K562 (cell line): ENCODE data around the gene TBX6. TPM values are rescaled to one million over a fixed set of nuclear protein-coding genes. Genes with fewer than 3 reads are reported as not detected.
A peak's percentile ranks its signal among the peaks of the same experiment; 100 is the strongest.

Source experiments
- CREBBP ChIP-seq: IDR thresholded peaks from one replicate; pipeline ENCODE4 v1.6.1; 2012; ENCODE audit warnings: low read depth, mild to moderate bottlenecking, control low read depth, inconsistent platforms, low read length
- GABPB2 ChIP-seq: fragments of 250-450 bp; sonication (Bioruptor Pico); conservative IDR thresholded peaks from 2 replicates; pipeline ENCODE4 v1.5.1; 2021; ENCODE audit warnings: mild to moderate bottlenecking
- HIVEP1 ChIP-seq: fragments of 250-450 bp; sonication (Bioruptor Pico); IDR thresholded peaks from 2 replicates; pipeline ENCODE4 v1.4.0; 2020; ENCODE audit warnings: mild to moderate bottlenecking
- LCOR ChIP-seq: sonication (generic); formaldehyde crosslinking; IDR thresholded peaks from 2 replicates; pipeline ENCODE4 v1.8.0; 2022; ENCODE audit warnings: mild to moderate bottlenecking, missing genetic modification reagents
- POLR2B ChIP-seq: fragments of 450-650 bp; IDR thresholded peaks from 2 replicates; pipeline ENCODE4 v1.6.1; 2018; ENCODE audit warnings: low read depth; ENCODE audit not compliant: partially characterized antibody
- RFX7 ChIP-seq: fragments of 250-450 bp; sonication (Bioruptor Pico); IDR thresholded peaks from 2 replicates; pipeline ENCODE4 v1.5.1; 2021; ENCODE audit warnings: mild to moderate bottlenecking
- SLC30A9 ChIP-seq: fragments of 250-450 bp; sonication (Bioruptor Pico); IDR thresholded peaks from 2 replicates; pipeline ENCODE4 v1.8.0; 2022; ENCODE audit warnings: mild to moderate bottlenecking, moderate library complexity
- TBP ChIP-seq: optimal IDR thresholded peaks from 2 replicates; pipeline ENCODE3; 2011; ENCODE audit warnings: low read depth, low read length, improper control_type of control experiment
- YBX1 ChIP-seq: fragments of 450-650 bp; IDR thresholded peaks from 2 replicates; pipeline ENCODE4 v1.7.1; 2016; ENCODE audit warnings: mild to moderate bottlenecking
- ZNF780A ChIP-seq: fragments of 250-450 bp; sonication (Bioruptor Pico); IDR thresholded peaks from 2 replicates; pipeline ENCODE4 v1.5.0; 2021; ENCODE audit warnings: mild to moderate bottlenecking
- polyA plus RNA-seq, 8 experiments: library from polyadenylated mRNA; depleted of rRNA in 4 of 8; stranded (reverse) in 5 of 8; unstranded in 3 of 8; fragments of >200 nt; fragmentation: Nextera tagmentation in 2 of 8; fragmentation: Illumina TruSeq in 1 of 8; extraction: Ambion mirVana in 2 of 8; extraction: Trizol in 1 of 8; gene quantifications; 2 replicates each; pipeline versions ENCODE4 v1.2.1 to v1.2.3, GENCODE V29; 2011 to 2014; ENCODE audit warnings: inconsistent platforms in 1 of 8, missing spikeins in 1 of 8
- total RNA-seq, 7 experiments: library from RNA; depleted of rRNA in 6 of 7; stranded (reverse); fragments of >200 nt in 6 of 7; fragmentation: Illumina TruSeq in 2 of 7; extraction: Trizol in 2 of 7; gene quantifications; 2 replicates each; pipeline versions ENCODE4 v1.2.1 to v1.2.3, GENCODE V29; 2011 to 2021; ENCODE audit warnings: low replicate concordance in 1 of 7
- TF ChIP-seq, protein P1 (sequence below): fragments of 450-650 bp; IDR thresholded peaks from 2 replicates; pipeline ENCODE4 v1.6.1; 2016; ENCODE audit warnings: borderline replicate concordance
- TF ChIP-seq, protein P2 (sequence below): fragments of 250-450 bp; sonication (Bioruptor Pico); IDR thresholded peaks from 2 replicates; pipeline ENCODE4 v1.6.1; 2021; ENCODE audit warnings: mild to moderate bottlenecking
- TF ChIP-seq, protein P3 (sequence below): fragments of 450-650 bp; IDR thresholded peaks from 2 replicates; pipeline ENCODE4 v1.6.1; 2016; ENCODE audit warnings: low read depth
- TF ChIP-seq, protein P4 (sequence below), 2 experiments: fragments of 450-650 bp in 1 of 2; sonication (generic) in 1 of 2; formaldehyde crosslinking; conservative IDR thresholded peaks; 2 replicates each; pipeline versions ENCODE4 v1.4.0 to v1.8.1; 2020 to 2022; ENCODE audit warnings: mild to moderate bottlenecking in 1 of 2, missing genetic modification reagents in 1 of 2
- TF ChIP-seq, protein P5 (sequence below), 3 experiments: fragments of 200-800 bp in 1 of 3; sonication (Bioruptor generic) in 1 of 3; sonication (generic) in 1 of 3; formaldehyde crosslinking in 1 of 3; IDR thresholded peaks; 2 replicates each; pipeline versions ENCODE4 v1.6.1 to v1.8.0; 2016 to 2022; ENCODE audit warnings: mild to moderate bottlenecking in 2 of 3, missing compliant biosample characterization in 2 of 3, missing genetic modification characterization in 2 of 3, missing genetic modification reagents in 1 of 3

The TBX6 gene
- total and polyA plus RNA-seq, 9 of the 15 experiments (the other 6 are each of a cell fraction or from before 2014, with no cell fraction given), result 0.07 to 0.58 (median 0.11) TPM; not detected in 2

DNA sequence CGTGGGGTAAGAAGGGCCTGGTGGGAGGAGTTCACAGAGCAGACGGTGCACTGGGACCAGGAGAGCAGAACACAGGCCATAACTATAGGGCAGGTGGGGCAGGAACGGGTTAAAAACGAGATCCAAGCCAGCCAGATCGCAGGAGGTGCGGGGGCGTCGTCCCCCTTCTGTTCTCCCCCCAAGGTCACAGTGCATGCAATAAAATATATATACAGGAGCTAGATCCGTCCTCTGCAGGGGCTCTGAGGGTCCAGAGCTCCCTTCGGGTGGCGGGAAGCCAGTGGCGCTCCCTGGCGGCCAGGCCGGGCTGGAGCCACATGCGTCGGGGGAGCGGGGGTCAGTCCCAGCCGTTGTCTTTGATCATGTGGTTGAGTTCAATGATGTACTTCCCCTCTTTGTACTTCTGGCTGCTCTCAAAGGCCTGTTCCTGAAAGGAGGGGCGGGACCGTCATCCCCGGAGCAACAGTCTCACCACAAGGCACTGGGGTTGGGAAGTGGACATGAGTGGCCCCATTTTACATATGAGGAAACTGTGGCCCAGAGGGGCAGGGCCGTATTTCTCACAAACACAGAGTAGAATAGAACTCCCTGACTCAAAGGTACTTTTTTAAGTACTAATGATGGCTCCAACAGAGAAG, 768 bp upstream of the TBX6 start (continued):
- TF ChIP-seq, protein P1, sequence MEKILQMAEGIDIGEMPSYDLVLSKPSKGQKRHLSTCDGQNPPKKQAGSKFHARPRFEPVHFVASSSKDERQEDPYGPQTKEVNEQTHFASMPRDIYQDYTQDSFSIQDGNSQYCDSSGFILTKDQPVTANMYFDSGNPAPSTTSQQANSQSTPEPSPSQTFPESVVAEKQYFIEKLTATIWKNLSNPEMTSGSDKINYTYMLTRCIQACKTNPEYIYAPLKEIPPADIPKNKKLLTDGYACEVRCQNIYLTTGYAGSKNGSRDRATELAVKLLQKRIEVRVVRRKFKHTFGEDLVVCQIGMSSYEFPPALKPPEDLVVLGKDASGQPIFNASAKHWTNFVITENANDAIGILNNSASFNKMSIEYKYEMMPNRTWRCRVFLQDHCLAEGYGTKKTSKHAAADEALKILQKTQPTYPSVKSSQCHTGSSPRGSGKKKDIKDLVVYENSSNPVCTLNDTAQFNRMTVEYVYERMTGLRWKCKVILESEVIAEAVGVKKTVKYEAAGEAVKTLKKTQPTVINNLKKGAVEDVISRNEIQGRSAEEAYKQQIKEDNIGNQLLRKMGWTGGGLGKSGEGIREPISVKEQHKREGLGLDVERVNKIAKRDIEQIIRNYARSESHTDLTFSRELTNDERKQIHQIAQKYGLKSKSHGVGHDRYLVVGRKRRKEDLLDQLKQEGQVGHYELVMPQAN, result peak; percentile 48; the same call in 1 of the 2 replicates
- peak; percentile 95 for TF ChIP-seq HIVEP1 (CRISPR knock-in tag)
- peak; percentile 77; the same call in 1 of the 2 replicates for TF ChIP-seq ZNF780A (CRISPR knock-in tag)
- TF ChIP-seq RFX7, result peak; percentile 86; the same call in 1 of the 2 replicates
- 0 out of 2 replicates have a peak, but pooled peaks have one; percentile 67 for TF ChIP-seq GABPB2
- TF ChIP-seq LCOR, result no peak; the same call in 1 of the 2 replicates
- TF ChIP-seq, protein P2, sequence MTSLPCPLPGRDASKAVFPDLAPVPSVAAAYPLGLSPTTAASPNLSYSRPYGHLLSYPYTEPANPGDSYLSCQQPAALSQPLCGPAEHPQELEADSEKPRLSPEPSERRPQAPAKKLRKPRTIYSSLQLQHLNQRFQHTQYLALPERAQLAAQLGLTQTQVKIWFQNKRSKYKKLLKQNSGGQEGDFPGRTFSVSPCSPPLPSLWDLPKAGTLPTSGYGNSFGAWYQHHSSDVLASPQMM (CRISPR knock-in tag), result 0 out of 2 replicates have a peak, but pooled peaks have one; percentile 53
- TF ChIP-seq, protein P3, sequence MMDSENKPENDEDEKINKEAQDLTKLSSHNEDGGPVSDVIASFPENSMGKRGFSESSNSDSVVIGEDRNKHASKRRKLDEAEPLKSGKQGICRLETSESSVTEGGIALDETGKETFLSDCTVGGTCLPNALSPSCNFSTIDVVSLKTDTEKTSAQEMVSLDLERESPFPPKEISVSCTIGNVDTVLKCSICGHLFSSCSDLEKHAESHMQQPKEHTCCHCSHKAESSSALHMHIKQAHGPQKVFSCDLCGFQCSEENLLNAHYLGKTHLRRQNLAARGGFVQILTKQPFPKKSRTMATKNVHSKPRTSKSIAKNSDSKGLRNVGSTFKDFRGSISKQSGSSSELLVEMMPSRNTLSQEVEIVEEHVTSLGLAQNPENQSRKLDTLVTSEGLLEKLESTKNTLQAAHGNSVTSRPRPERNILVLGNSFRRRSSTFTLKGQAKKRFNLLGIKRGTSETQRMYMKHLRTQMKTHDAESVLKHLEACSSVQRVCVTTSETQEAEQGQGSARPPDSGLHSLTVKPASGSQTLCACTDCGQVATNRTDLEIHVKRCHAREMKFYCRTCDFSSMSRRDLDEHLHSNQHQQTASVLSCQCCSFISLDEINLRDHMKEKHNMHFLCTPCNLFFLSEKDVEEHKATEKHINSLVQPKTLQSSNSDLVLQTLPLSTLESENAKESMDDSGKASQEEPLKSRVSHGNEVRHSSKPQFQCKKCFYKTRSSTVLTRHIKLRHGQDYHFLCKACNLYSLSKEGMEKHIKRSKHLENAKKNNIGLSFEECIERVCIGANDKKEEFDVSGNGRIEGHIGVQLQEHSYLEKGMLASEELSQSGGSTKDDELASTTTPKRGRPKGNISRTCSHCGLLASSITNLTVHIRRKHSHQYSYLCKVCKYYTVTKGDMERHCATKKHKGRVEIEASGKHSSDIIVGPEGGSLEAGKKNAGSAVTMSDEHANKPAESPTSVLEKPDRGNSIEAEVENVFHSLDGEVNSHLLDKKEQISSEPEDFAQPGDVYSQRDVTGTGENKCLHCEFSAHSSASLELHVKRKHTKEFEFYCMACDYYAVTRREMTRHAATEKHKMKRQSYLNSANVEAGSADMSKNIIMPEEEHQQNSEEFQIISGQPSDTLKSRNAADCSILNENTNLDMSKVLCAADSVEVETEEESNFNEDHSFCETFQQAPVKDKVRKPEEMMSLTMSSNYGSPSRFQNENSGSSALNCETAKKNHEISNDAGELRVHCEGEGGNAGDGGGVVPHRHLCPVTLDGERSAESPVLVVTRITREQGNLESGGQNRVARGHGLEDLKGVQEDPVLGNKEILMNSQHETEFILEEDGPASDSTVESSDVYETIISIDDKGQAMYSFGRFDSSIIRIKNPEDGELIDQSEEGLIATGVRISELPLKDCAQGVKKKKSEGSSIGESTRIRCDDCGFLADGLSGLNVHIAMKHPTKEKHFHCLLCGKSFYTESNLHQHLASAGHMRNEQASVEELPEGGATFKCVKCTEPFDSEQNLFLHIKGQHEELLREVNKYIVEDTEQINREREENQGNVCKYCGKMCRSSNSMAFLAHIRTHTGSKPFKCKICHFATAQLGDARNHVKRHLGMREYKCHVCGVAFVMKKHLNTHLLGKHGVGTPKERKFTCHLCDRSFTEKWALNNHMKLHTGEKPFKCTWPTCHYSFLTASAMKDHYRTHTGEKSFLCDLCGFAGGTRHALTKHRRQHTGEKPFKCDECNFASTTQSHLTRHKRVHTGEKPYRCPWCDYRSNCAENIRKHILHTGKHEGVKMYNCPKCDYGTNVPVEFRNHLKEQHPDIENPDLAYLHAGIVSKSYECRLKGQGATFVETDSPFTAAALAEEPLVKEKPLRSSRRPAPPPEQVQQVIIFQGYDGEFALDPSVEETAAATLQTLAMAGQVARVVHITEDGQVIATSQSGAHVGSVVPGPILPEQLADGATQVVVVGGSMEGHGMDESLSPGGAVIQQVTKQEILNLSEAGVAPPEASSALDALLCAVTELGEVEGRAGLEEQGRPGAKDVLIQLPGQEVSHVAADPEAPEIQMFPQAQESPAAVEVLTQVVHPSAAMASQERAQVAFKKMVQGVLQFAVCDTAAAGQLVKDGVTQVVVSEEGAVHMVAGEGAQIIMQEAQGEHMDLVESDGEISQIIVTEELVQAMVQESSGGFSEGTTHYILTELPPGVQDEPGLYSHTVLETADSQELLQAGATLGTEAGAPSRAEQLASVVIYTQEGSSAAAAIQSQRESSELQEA, result no peak
- TF ChIP-seq, protein P4, sequence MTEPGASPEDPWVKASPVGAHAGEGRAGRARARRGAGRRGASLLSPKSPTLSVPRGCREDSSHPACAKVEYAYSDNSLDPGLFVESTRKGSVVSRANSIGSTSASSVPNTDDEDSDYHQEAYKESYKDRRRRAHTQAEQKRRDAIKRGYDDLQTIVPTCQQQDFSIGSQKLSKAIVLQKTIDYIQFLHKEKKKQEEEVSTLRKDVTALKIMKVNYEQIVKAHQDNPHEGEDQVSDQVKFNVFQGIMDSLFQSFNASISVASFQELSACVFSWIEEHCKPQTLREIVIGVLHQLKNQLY (CRISPR knock-in tag; conservative IDR thresholded peaks at IDR 0.05), result no peak
- TF ChIP-seq YBX1, result no peak
- no peak for TF ChIP-seq CREBBP
- TF ChIP-seq TBP, result peak; percentile 87
- TF ChIP-seq, protein P5, sequence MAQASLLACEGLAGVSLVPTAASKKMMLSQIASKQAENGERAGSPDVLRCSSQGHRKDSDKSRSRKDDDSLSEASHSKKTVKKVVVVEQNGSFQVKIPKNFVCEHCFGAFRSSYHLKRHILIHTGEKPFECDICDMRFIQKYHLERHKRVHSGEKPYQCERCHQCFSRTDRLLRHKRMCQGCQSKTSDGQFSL (CRISPR knock-in tag; IDR thresholded peaks at IDR 0.05), result no peak
- TF ChIP-seq, protein P5 (tag; IDR thresholded peaks at IDR 0.05), result peak in 1 of 2 experiments; percentile 88; a peak in 1 of 4 replicates
- TF ChIP-seq SLC30A9 (CRISPR knock-in tag), result no peak
- TF ChIP-seq POLR2B, result no peak
